Renal pelvis (tissue), 4 donors: Measurements from ENCODE around the gene GUCY1A1. TPM values are rescaled to one million over a fixed set of nuclear protein-coding genes. Genes with fewer than 3 reads are reported as not detected.

Experiments used
- DNase-seq: peaks from one replicate; pipeline ENCODE4 v3.0.0-alpha.2; 2013
- polyA plus RNA-seq, 3 donors: library from polyadenylated mRNA; unstranded; fragments of 120-200 nt; gene quantifications; one replicate each; pipeline ENCODE4 v1.2.1, GENCODE V29; 2013; ENCODE audit not compliant: insufficient read length in 3 of 3

The GUCY1A1 gene
- polyA plus RNA-seq, 3 donors, result 60.0 to 84.8 (median 71.0) TPM

- DNase-seq, result no peak
These were observed 101.7 kb downstream of the GUCY1A1 start for GRCh38 chr4:155768370-155768769.

- no peak for DNase-seq
These were observed 102.4 kb downstream of the GUCY1A1 start for GRCh38 chr4:155769090-155769489.

GRCh38 chr4:155772459-155773195, 106.0 kb downstream of the GUCY1A1 start:
- no peak for DNase-seq

GRCh38 chr4:155773196-155773800, 106.7 kb downstream of the GUCY1A1 start:
- DNase-seq, result no peak

GRCh38 chr4:155774033-155774432, 107.4 kb downstream of the GUCY1A1 start:
- no peak for DNase-seq

- peak; percentile 69 for DNase-seq
These were observed 111.5 kb downstream of the GUCY1A1 start for GRCh38 chr4:155777971-155778735.

- DNase-seq, result no peak
These were observed 114.1 kb downstream of the GUCY1A1 start for GRCh38 chr4:155780775-155781174.

- no peak for DNase-seq
These were observed 114.7 kb downstream of the GUCY1A1 start for GRCh38 chr4:155781249-155781831.

Other genes starting within 250 kb of the GUCY1A1 start
- 10 to 100 TPM; 59.1 to 64.4 (median 64.3) TPM for gene GUCY1B1, start 92.2 kb downstream of the GUCY1A1 start, polyA plus RNA-seq
- under 1 TPM; 0.14 to 0.40 (median 0.17) TPM for gene ASIC5, start 199.4 kb downstream of the GUCY1A1 start, polyA plus RNA-seq
- gene TDO2, start 236.8 kb downstream of the GUCY1A1 start, polyA plus RNA-seq, result 1 to 10 TPM; 2.0 to 3.5 (median 2.7) TPM